ENCODE data around the gene SLC37A3.
"Not testable (repeated sequence)": the region's sequence is repeated elsewhere in the genome, so short reads cannot be mapped to it uniquely, and the experiment has no call there.

Gene SLC37A3, protein sequence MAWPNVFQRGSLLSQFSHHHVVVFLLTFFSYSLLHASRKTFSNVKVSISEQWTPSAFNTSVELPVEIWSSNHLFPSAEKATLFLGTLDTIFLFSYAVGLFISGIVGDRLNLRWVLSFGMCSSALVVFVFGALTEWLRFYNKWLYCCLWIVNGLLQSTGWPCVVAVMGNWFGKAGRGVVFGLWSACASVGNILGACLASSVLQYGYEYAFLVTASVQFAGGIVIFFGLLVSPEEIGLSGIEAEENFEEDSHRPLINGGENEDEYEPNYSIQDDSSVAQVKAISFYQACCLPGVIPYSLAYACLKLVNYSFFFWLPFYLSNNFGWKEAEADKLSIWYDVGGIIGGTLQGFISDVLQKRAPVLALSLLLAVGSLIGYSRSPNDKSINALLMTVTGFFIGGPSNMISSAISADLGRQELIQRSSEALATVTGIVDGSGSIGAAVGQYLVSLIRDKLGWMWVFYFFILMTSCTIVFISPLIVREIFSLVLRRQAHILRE
- total RNA-seq = 22.2 to 38.2 (median 27.1) reads per million in 4 donors

DNA sequence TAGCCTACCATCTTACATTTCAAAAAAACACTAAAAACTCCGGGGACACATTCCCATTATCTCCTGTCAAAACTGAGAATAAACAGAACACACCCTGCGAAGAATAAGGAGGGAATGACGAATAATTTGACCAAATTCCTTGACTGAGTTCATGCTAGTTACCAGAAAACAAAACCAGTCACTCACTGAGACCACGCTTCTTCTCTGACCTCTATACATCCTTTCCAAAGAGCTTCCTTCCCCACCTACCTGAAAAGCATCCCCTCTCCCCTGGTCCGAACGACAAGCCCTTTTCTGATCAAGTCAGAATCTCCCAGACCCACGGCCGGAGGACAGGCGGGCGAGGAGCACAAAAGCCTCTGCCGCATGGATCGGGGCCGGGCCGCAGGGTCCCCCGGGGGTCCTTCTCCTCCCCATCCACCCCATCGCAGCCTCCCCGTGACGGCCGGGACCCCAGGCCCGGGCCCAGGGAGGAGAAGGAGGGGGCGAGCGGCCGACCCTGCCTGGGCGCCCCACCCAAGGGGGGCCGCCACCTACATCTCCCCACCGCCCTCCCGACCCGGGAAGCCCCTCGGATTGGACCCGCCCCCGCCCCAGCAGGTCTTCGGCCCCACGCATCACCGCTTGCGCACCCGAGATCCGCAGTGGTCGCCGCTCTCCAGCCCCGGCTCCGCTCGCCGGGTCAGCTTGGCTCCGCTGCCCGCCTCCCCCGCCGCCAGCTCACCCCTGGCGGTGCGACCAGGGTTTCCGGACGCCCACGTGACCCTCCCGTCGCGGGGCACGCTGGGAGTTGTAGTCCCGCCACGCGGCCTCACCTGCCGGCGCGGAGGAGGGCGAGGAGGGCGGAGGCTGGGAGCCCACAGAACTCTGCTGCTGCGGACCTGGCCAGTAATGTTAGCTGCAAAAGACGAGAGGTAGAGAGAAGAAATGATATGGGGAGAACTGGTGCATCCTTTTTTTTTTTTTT is at the start of gene SLC37A3:
Gene SLC37A3 (minus strand): TSS at position 747 of the 967 bp plus-strand sequence. CDS start 16,004 bp downstream, outside the sequence.
- DNase-seq = peak; percentile 68 to 83 (median 81)

DNA sequence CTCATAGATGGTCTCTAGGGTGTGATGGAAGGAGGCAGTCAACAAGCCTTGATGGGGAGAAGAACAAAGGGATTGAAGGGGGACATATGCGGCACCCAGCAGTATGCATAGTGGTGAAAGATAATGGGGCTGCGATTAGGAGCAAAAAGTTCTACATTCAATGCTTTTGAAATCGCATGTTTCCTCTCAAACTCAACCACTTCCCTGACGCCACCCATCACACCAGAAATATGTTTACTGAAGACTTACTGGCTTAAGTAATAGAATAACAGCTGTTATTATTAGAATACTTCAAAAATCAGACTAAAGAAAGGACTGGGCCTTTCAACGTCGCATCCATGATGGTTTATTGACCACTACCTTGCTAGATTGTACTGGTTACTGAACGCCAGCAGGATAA is 49.5 kb upstream of the SLC37A3 start:
- no peak for DNase-seq

DNA sequence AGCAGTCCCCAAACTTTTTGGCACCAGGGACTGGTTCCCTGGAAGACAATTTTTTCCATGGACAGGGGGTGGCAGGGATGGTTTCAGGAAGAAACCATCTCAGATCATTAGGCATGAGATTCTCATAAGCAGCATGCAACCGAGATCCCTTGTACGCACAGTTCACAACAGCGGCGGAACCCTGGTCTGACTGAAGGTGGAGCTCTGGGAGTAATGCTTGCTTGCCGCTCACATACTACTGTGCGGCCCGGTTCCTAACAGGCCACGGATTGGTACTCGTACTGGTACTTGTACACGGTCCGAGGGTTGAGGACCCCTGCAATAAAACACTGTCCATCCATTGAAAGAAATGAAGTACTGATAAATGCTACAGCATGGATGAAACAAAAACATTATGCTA is 48.1 kb upstream of the SLC37A3 start:
- DNase-seq = no peak

DNA sequence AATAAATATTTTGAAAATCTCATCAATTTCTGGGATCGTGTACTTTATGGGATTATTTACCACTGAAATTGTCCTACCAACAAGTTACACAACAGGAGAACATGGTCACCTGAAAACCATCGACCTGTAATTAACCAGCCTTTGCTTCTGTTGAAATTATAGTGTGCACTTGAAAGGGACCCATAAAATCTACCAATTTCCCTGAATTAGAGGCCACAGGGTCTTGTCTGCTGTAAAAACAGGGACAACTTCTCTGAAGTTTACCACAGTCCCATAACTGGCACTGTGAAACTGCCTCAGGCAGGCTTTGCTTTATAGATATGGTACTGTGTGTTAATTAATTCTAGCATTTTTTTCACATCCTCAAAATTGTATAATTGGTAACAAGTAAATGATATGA is 43.2 kb upstream of the SLC37A3 start:
- no peak for DNase-seq

DNA sequence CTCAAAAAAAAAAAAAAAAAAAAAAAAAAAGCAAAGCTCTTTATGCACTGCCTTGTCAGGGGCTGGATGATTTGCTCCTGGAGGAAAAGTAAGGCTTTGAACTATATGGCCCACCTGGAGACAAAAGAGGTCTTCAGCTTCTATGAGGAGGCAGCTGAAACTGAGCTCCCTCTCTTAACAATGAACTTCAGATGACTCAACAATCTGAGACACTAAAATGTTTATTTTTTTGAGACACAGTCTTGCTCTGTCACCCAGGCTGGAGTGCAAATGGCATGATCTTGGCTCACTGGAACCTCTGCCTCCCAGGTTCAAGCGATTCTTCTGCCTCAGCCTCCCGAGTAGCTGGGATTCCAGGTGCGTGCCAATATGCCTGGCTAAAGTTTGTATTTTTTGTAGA is 42.3 kb upstream of the SLC37A3 start:
- DNase-seq = no peak

DNA sequence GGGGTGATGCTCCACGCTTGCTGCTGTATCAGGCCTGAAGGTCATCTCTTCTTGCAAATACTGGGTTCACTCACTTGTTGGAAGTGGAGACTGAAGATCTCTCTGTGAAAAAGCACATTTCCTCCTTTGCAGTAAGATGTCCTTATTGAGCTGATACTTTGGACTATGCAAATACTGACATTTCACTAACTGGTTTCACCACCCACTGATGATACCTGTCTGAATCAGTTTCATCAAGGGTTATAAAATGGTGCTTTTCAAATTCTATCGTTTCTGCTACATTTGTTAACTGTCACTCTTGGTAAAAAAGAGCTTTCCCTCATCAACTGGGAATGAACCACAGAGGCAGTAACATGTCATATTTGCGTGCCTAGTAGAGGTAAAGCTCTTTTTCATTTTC is 41.0 kb upstream of the SLC37A3 start:
- no peak for DNase-seq

DNA sequence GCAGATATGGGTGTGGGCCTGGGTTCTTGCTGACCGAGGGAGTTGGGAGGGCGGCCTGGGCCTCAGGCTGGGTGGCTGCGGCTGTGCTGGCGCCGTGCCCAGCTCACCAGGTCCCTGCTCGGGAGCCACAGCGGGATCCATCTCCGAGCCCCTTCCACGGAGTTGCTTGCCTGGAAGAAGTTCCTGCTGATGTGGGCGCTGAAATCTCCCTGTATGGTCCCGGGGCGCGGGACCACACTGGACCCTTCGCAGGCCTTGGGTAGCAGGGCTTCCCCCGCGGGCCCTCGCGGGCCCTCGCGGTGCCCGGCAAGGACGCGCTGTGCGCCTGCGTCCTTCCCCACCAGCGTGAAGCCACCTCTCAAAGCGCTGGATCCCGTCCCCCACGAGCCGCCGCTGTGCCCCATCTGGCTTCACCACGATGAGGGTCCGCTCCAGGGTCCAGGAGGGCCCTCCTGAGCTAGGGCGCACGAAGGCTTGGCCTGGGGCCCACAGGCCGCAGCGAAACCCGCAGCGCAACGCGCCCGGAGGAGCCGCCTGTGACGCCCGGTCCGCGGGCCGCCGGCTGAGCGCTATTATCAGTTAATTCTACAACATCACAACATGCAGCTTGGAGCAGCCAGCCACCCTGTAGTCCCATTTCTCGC is 37.0 kb upstream of the SLC37A3 start:
- no peak for DNase-seq

DNA sequence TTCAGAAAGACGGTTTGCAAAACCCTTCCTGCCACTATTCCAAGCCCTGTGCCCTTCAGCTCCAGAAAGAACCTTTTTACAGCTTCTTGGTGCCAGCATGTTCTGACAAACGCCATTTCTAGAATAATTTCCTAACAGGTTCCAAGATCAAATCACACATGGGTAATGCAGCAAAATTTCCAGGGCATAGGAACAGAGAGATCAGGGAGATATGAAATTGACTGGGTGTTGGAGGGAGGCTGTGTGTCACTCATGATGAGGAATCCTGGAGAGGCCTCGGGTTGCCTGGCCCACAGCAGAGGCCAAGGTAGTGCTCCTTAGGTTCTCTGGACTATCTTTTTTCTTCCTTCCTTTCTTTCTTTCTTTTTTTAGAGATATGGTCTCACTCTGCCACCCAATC is 35.1 kb upstream of the SLC37A3 start:
- DNase-seq = no peak

DNA sequence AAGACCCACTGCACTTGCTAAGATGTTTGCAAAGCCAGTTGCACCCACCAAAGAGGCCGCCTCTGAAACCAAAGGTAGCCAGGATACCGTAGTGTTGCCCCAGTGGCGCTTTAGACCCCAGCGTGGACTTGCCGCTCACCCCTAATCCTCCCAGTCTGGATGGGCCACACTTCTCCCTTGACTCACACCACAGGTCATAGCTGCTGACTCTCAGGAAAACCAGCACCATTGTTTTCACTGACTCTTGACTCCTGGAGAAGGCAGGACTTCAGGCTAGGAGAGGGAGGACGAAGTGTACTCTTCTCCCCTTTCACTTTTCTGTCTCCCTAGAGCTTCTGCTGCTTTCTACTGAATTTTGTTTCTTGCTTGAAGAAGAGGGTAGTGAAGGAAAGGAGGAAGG is 27.8 kb upstream of the SLC37A3 start:
- no peak for DNase-seq

DNA sequence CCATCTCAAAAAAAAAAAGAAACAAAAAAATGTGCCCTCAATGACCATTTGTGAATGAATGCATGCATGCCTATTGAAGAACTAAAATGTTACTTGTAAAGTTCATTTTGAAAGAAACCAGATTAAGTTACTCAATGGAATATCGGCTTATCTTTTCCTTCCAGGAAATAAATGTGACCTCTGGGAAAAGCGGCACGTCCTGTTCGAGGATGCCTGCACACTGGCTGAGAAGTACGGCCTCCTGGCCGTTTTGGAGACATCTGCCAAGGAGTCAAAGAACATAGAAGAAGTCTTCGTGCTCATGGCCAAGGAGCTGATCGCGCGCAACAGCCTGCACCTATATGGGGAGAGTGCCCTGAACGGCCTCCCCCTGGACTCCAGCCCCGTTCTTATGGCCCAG is 27.4 kb upstream of the SLC37A3 start:
- DNase-seq = no peak

DNA sequence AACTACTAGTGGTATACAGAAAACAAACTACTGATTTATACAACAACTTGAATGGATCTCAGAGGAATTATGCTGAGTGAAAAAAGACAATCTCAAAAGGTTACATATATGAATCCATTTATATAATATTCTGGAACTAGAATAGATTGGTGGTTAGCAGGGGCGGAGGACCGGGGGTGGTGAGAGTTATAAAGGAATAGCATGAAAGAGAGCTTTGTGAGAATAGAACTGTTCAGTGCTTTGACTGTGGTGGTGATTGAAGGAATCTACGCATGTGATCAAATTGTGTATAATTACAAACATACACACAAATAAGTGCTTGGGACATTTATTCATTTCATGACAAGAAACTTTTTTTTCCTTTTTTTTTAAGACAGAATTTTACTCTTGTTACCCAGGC is 25.2 kb upstream of the SLC37A3 start:
- no peak for DNase-seq

DNA sequence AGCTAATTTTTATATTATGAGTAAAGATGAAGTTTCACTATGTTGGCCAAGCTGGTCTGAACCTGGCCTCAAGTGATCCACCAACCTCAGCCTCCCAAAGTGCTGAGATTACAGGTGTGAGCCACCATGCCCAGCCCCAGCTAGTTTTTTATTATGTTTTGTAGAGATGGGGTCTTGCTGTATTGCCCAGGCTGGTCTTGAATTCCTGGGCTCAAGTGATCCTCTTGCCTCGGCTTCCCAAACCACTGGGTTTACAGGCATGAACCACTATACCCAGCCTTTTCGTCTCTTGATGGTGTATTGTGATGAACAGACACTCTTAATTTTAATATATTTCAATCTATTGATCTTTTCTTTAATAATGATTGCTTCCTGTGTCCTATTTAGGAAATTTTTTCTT is 23.2 kb upstream of the SLC37A3 start:
- no peak for DNase-seq

DNA sequence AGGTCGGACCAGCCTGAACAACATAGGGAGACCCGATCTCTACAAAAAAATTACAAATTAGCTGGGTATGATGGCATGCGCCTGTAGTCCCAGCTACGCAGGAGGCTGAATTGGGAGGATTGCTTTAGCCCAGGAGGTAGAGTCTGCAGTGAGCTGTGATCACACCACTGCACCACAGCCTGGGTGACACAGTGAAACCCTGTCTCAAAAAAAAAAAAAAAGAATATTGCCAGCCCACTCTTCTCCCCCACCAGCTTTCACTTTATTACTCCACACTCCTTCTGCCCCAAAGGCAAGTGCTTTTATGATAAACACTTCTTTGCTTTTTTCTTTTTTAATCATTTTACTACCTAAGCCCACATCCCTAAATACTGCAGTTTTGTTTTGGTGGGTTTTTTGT is 20.3 kb upstream of the SLC37A3 start:
- DNase-seq = no peak

DNA sequence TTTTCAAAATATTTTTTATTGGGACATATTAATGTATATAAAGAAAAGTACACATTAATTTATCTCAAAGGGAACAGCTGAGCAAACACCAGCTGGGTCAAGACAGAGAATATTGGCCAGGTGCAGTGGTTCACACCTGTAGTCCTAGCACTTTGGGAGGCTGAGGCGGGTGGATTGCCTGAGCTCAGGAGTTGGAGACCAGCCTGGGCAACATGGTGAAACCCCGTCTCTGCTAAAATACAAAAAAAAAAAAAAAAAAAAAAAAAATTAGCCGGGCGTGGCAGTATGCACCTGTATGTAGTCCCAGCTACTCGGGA is 19.8 kb upstream of the SLC37A3 start:
- not testable (repeated sequence) for DNase-seq

DNA sequence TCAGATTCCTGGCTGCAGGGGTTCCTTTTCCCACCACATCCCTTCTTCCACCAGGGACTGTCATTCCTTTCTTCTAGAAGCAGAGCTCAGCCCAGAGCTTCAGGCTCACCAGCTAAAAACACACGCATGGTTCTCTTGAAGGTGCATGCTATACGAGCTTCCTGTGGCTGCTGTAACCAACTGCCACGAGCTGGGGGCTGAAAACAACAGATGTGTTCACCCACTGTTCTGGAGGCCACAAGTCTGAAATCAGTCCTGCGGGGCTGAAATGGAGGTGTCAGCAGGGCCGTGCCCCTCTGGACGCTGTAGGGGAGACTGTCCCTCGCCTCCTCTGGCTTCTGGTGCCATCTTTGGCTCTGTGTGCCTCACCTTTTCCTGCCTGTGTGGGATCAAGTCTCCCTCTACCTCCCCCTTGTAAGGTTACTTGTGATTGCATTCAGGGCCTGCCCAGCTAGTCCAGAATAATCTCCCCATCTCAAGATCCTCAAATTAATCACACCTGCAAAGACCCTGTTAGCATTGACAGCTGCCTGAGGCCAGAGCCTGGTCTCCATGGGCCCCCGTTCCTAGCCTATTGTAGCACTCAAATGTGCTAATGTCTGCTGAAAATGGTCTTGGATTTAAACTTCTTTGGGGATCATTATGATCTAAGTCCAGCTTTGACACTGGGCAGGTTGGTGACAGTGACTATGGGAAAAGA is 19.3 kb upstream of the SLC37A3 start:
- DNase-seq = peak in 1 of 5 donors; percentile 28

DNA sequence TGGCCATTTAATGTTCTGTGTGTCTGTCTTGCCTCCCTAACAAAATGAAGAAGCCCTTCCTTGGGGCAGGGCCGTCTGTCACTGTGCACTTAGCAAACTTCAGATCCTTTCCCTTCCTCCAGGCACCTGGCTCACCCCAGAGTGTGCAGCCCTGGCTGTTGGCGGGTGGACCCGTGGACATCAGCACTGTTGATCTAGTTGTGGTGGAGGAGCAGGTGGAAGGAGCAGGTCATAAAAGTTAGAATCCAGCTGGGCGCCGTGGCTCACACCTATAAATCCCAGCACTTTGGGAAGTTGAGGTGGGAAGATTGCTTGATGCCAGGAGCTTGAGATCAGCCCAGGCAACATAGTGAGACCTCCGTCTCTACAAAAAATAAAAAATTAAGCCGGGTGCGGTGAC is 18.2 kb upstream of the SLC37A3 start:
- no peak for DNase-seq

DNA sequence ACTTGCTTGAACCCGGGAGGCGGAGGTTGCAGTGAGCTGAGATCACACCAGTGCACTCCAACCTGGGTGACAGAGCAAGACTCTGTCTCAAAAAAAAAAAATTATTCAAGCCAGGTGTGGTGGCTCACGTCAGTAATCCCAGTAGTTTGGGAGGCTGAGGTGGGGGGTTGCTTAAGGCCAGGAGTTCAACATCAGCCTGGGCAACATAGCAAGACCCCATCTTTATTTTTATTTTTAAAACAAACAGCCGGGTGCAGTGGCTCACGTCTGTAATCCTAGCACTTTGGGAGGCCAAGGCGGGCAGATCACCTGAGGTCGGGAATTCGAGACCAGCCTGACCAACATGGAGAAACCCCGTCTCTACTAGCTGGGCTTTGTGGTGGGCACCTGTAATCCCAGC is 17.5 kb upstream of the SLC37A3 start:
- not testable (repeated sequence) for DNase-seq

DNA sequence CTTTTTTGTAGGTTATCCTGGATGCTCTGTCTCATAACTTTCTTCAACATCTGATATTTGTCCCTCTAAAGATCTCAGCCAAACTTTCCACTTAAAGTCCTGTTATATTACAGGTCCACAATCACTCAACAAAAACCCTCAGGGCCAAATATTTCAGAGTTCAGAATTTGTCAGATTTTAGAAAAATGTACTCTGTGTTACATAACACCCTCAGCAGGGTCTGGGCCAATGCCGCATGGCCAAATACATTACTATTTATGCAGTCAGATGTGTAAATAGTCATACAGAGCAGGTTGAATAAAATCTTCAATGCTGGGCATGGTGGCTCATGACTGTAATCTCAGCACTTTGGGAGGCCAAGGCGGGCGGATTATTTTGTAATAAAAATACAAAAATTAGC is 17.0 kb upstream of the SLC37A3 start:
- DNase-seq = no peak

DNA sequence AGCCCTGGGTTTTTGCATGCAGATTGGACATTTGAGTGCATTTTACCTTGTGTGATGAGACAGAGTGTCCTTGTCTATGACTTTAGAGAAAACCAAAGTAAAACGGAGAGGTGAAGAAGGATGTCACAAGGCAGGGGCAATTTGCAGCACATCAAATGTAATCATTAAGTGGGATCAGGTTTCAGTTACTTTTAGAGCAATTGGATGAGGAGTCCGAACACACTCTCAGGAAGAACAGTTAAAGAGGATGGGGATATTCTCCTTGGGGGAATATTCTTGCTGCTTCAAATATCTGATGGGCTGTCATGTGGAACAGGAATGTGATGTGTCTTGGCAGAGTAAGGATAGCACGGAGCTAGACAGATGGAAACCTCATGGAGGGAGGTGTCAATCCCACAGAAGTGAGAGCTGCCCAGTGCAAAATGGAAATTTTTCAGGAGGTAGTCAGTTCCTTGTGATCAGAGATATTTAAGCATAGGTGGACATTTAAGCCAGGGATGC is 6.3 kb upstream of the SLC37A3 start:
- no peak for DNase-seq

DNA sequence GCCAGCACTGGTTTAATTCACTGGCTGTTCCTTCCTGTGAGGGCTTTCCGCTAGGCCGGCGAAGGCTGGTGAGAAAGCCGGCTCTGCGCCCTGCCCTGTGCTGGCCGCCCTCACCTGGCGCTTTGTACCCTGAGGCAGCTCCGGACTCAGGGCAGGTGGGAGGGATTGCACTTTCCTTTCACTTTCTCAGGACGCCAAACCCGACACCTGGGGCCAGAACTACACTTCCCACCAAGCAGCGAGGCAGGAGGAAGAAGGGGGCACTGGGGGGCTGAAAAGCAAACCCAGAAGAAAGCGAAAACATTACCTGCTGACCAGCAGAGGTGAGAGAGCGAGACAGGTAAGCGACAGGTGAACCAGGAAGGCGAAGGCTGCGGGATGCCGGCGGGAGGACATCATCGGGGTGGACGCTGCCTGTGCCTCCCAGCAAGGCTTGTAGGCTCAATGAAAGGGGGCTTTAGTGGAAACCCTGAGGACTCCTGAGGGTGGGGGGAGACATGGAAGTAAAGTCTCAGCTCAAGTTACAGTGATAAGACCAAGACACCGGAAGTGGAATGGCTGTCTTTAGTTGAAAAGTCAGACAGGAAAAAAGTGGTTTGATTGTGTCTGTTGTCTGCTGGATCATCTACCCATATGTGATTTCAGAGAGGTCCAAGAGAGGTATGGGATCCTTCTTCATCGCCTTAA is 5.7 kb upstream of the SLC37A3 start, which contains the start of gene RAB19:
Gene RAB19 (plus strand): TSS at position 181 of the 687 bp plus-strand sequence. CDS start 3,589 bp downstream, outside the sequence.
- peak; percentile 12 to 53 (median 31) for DNase-seq

DNA sequence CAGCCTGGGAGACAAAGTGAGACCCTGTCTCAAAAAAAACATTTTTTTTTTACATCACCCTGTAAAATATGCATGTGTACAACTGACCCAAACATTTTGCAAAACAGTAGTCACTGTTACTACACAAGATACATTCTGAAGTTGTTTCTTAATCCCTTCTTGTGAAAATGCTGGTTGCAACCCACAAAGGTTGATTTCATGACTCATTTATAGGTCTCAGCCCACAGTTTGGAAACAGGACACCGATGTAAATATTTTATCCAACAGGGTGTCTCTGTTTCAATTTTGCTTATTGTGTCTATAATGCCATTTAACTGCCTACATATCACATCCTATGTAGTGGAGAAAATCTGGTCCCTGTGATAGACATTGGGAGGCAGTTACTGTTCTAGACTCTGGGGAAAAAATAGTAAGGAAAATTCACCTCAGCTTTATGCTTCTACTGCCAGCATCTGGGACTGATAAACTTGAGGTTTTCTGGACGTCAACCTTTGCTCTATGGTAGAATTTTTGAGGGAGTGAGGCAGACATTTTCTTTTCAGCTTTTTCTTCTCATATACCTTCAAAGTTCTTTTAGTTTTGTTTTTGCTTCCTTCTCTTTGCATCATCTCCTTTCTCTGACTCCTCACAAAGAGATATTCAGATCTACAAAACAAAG is 4.0 kb upstream of the SLC37A3 start:
- DNase-seq = peak in 1 of 5 donors; percentile 36

All from T-helper 1 cell (primary cell).